T-helper 17 cell (primary cell): ENCODE results near the gene C2orf81. TPM values are rescaled to one million over a fixed set of nuclear protein-coding genes. Genes with fewer than 3 reads are reported as not detected.

ENCODE experiments used
- ATAC-seq: fragments of 150-1000 bp; cut with Tn5 transposase; 2 replicates; pipeline ENCODE4 v1.10.0; 2021; ENCODE audit warnings: mild to moderate bottlenecking, moderate library complexity
- DNase-seq, 3 donors: peaks; one replicate each; pipeline versions ENCODE4 v3.0.0 to v3.0.0-alpha.2; 2020 to 2021
- H3K9me3 ChIP-seq: one replicate; pipeline ENCODE4 v1.7.0; 2013; ENCODE audit warnings: low read length, mild to moderate bottlenecking; ENCODE audit not compliant: control insufficient read depth, poor library complexity, severe bottlenecking
- H3K27ac Mint-ChIP-seq: one replicate; pipeline ENCODE4 v1.8.0; 2022; ENCODE audit warnings: mild to moderate bottlenecking, moderate library complexity, mixed read lengths
- H3K27me3 Mint-ChIP-seq: one replicate; pipeline ENCODE4 v1.8.0; 2022; ENCODE audit warnings: mixed read lengths
- H3K36me3 Mint-ChIP-seq: one replicate; pipeline ENCODE4 v1.8.0; 2022; ENCODE audit warnings: low read depth, mixed read lengths
- H3K4me1 Mint-ChIP-seq: one replicate; pipeline ENCODE4 v1.8.0; 2022; ENCODE audit warnings: mild to moderate bottlenecking, mixed read lengths
- H3K4me3 Mint-ChIP-seq: one replicate; pipeline ENCODE4 v1.8.0; 2022; ENCODE audit warnings: mild to moderate bottlenecking, moderate library complexity, mixed read lengths
- total RNA-seq, 4 donors: library from RNA in 2 of 4; stranded (reverse) in 2 of 4; gene quantifications; one replicate each; pipeline ENCODE4 v1.2.3 and lab custom pipeline; 2022 to 2026

The C2orf81 gene
- total RNA-seq, 2 donors from 2014 or later: 2.9 to 3.3 TPM

DNA sequence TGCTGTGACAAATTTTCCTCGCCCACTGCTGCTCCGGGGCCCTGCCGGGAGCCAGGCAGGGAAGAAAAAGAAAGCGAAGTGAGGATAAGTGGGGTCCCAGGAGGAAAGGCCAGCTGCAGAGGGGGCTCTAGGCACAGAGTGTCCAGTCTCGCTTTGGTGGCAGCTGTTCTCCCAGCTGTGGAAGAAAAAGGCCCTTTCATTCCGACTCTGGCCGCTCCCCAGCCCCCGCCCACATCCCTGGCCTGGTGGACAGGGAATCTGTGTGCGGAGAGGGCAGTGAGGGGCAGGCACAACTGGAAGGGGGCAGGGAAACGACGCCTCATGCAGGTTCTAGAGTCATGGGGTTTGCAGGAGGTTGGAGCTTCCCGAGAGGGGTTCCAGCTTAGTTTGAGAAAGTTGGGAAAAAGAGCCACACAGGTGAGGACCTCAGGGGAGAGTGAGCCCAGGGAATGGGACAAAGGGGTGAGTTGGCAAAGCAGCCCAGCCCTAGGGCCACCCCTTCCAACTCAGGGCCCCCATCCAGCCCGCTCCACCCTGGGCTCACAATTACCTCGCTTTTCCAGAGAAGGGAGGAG is 18.5 kb upstream of the C2orf81 start:
- no peaks in the 10 kb centered on the region for H3K9me3 ChIP-seq
- Mint-ChIP-seq H3K27ac (no peak overlapping the region), H3K4me1 (peaks cover 9% of the 10 kb centered on the region), H3K36me3 (peaks cover 9% of the 10 kb centered on the region), H3K4me3 (no peak overlapping the region), H3K27me3 (peaks cover 52% of the 10 kb centered on the region)
- no peak for DNase-seq
- no peak for ATAC-seq

DNA sequence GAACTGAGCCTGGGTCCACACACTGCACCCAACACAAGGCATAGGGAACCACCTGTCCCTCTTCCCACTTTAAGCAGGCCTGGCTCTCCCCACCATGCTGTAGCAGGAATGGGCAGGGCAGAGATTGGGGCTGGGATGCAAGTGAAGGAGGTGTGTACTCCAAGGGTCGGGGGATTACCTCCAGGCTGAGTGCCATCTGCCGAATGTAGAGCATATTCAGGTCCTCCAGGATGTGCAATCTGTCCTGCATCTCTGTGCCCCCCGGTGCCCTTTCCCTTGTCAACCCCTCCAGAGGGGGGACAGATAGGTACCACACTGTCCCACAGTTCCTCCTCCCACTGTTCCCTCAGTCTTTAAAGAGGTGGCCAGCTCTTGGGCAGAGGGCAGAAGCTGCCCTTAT is 18.0 kb upstream of the C2orf81 start:
- Mint-ChIP-seq H3K27ac (no peak overlapping the region), H3K36me3 (peaks cover 9% of the 10 kb centered on the region), H3K4me3 (no peak overlapping the region), H3K4me1 (peaks cover 9% of the 10 kb centered on the region), H3K27me3 (peaks cover 46% of the 10 kb centered on the region)
- no peak for DNase-seq
- no peaks in the 10 kb centered on the region for H3K9me3 ChIP-seq
- ATAC-seq: no peak

DNA sequence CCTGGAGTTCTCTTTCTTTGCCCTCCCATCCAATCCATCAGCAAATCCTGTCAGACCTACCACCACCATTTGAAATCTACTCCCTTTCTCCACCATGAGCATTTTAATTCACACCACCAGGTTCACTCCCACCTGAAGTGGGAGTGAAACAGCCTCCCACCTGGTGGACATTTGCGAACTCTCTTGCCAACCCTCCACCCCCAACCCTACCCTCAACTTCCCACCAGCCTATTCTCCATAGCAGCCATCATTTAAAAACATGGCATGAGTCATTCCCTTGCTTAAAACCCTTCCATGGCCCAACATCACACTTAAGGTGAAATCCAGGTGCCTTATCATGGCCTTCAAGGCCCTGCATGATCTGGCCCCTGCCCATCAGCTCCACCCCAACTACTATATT is 16.8 kb upstream of the C2orf81 start:
- Mint-ChIP-seq H3K4me1 (peaks cover 9% of the 10 kb centered on the region), H3K4me3 (no peak overlapping the region), H3K27me3 (peaks cover 40% of the 10 kb centered on the region), H3K36me3 (peaks cover 9% of the 10 kb centered on the region), H3K27ac (no peak overlapping the region)
- no peaks in the 10 kb centered on the region for H3K9me3 ChIP-seq
- DNase-seq (no peak), ATAC-seq (no peak)

DNA sequence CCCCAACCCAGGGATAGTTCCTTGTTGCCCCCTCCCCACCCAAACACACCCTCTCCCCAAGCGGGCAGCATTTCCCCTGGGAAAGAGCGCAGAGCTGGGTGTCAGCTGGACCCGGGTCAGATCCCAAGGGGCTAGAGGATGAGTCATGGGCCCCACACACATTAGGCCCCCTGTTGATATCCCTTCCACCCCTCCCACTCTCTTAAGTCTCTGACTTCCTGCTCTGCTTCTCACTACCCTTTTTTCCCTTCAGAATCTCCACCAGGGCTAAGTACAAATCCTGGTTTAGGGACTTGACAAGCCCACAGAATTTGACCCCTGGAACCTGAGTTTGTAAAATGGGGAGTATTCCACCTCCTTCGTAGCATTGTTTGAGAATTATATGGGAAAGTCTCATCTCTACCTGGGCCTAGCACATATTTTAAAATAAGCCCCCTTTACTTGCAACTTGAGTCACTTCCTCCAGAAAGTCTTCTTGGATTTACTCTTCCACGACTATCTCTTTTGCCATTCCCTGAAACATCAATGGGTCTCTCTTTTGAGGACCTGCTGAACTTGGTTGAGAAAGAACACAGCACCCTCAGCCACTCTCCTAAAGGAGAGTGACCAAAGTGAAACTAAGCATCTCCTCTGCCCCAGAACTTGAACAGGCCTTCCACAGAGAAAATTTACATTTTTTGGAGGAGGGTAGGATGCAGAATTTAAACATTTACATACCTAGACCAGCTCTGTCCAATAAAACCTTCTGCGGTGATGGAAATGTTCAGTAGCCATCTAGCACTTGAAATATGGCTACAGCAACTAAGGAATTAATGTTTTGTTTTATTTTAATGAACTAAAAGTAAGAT is 15.7 kb upstream of the C2orf81 start:
- Mint-ChIP-seq H3K36me3 (peaks cover 9% of the 10 kb centered on the region), H3K27me3 (peaks cover 35% of the 10 kb centered on the region), H3K27ac (no peak overlapping the region), H3K4me3 (no peak overlapping the region), H3K4me1 (peaks cover 6% of the 10 kb centered on the region)
- DNase-seq: no peak
- ATAC-seq: no peak
- no peaks in the 10 kb centered on the region for H3K9me3 ChIP-seq

DNA sequence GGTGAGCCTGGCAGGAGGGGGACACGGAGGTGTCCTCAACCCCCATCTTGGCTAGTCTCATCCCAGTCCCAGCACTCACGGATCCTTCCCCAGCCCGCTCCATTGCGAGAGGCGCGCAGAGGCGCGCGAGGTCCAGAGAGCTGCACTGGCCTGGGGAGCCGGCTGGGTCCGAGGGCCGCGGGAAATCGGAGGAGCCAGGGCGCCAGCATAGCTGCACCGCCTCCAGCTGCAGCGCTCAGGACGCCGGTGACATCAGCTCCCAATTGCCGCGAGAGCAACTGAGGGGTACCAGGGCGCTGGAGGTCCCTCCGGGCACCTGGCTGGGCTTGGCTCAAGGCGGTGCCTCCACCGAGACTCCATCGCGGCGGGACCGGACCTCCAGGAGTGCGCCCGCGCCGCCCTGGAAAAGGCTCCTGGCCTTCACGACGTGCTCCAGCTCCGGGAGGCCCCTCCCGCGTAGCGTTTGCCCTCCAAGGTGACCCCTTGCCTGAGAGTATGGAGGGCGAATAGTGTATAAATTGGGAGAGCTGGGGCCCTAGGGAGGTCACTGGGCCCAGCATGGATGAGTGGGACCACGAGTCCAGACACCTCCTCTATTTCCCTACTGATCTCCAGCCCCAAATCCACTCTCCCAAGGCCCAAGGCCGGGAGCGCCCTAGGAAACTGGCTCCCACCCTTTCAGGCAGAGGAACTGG is 14.8 kb upstream of the C2orf81 start:
- H3K27me3 Mint-ChIP-seq: peaks cover 34% of the 10 kb centered on the region
- H3K36me3 Mint-ChIP-seq: peaks cover 9% of the 10 kb centered on the region
- H3K4me1 Mint-ChIP-seq: peaks cover 6% of the 10 kb centered on the region
- no peak overlapping the region for H3K4me3 Mint-ChIP-seq
- ATAC-seq (no peak), DNase-seq (no peak)
- no peak overlapping the region for H3K27ac Mint-ChIP-seq
- no peaks in the 10 kb centered on the region for H3K9me3 ChIP-seq

DNA sequence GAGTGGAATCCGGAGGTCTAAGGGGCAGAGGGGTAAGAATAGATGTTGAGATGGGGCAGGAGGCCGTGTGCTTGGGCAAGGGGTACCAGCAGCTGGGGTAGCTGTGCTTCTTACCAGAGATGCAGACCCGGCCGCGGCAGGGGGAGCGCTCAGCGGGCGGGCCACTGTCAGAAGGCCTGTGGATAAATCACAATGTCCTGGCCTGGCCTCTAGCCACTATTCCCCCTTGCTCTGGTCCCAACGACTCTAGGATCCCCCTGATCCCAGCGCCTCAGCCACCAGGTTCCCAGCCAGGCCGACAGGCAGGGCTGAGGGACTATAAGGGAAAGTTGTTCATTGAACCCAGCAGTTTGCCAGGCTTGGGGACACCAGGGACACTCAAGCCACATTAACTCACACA is 9.1 kb upstream of the C2orf81 start:
- no peaks in the 10 kb centered on the region for H3K9me3 ChIP-seq
- no peaks in the 10 kb centered on the region for H3K27me3 Mint-ChIP-seq
- H3K27ac Mint-ChIP-seq: no peak overlapping the region
- H3K36me3 Mint-ChIP-seq: no peaks in the 10 kb centered on the region
- ATAC-seq (no peak), DNase-seq (no peak)
- no peaks in the 10 kb centered on the region for H3K4me1 Mint-ChIP-seq
- no peak overlapping the region for H3K4me3 Mint-ChIP-seq

DNA sequence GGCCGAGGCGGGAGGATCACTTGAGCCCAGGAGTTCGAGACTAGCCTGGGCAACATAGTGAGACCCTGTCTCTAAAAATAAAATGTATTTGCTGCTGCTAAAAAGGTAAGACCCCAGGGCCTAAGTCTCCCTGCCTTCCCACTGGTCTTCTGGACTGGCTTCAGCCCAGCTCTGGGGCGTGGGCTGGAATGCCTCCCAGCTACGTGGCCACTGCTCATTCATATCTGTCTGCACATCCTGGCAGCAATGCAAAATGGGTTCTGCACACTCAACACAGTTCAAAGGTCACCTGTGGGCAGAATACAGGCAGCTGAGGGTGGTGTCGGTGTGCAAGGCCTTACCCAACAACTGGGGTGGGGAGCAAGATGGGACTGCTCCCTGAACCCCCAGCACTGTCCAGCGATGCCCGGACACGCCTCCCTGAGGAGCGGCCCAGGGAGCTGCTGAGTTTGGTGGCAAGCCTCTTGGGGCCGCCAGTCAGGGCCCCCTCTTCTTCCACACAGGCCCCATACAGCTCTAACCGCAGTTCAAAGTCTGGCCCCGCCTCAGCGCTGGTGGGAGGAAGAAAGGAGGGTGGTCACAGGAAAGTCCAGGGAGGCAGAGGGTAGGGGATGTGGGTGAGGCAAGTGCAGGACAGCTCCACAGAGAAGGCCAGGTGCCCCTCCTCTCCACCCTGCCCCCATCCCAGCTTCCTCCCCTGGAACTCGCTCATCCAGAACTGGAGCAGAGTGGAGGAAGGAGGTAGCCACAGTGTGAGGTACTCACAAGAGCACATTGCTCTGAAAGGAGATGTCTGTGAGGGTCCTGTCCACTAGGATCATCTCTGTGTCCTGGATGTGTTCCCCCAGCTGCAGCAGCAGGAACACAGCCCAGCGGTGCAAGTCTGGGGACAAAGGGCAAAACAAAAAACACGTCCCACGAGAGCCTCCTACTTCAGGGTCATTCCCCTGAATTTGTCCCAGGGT is 8.3 kb upstream of the C2orf81 start:
- no peaks in the 10 kb centered on the region for H3K36me3 Mint-ChIP-seq
- no peak for ATAC-seq
- no peak overlapping the region for H3K4me3 Mint-ChIP-seq
- H3K9me3 ChIP-seq: no peaks in the 10 kb centered on the region
- no peaks in the 10 kb centered on the region for H3K27me3 Mint-ChIP-seq
- no peak overlapping the region for H3K27ac Mint-ChIP-seq
- no peaks in the 10 kb centered on the region for H3K4me1 Mint-ChIP-seq
- no peak for DNase-seq

DNA sequence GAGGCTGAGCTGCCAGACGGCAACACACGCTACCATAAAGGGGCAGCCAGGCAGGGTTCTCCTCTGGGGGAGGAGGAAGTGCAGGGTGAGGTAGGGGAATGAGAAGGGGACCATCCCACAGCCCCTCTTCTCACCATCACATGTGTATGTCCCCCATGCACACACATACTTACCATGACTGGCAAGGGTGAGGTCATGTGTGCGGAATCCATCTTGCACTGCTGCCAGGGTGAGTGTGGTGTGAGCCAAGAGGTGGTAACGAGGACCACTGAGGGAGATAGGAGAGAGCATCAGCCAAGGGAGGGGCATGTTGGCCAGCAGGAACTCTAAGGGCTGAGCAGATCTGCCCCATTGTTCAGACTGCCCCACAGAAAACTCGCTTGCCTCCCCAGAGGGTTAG is 7.3 kb upstream of the C2orf81 start:
- Mint-ChIP-seq H3K27me3 (no peaks in the 10 kb centered on the region), H3K4me3 (no peak overlapping the region), H3K4me1 (peaks cover under 1% of the 10 kb centered on the region), H3K27ac (no peak overlapping the region), H3K36me3 (no peaks in the 10 kb centered on the region)
- DNase-seq (no peak), ATAC-seq (no peak)
- H3K9me3 ChIP-seq: no peaks in the 10 kb centered on the region

DNA sequence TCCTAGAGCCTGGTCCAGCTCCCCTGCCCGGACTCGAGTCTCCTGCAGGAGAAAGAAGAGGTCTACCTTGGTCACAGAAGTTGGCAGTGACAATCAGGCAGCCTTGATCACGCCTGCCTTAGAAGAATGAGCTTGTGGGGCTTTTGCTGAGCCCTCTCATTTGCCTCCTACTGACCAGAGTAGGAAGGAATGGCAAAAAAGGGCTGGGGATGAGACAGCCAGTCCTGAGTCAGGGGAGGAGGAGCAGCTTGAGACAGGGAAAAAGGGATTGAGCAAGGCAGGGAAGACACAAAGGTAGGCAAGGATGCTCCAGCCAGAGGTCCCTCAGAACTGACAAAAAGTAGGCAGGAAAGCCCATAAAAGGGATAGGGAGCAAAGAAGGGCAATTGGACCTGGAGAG is 6.1 kb upstream of the C2orf81 start:
- Mint-ChIP-seq H3K36me3 (peaks cover 3% of the 10 kb centered on the region), H3K4me3 (no peak overlapping the region), H3K27ac (peak overlapping the region; percentile 90), H3K4me1 (peaks cover 10% of the 10 kb centered on the region), H3K27me3 (no peaks in the 10 kb centered on the region)
- ATAC-seq: no peak
- DNase-seq: no peak
- no peaks in the 10 kb centered on the region for H3K9me3 ChIP-seq

DNA sequence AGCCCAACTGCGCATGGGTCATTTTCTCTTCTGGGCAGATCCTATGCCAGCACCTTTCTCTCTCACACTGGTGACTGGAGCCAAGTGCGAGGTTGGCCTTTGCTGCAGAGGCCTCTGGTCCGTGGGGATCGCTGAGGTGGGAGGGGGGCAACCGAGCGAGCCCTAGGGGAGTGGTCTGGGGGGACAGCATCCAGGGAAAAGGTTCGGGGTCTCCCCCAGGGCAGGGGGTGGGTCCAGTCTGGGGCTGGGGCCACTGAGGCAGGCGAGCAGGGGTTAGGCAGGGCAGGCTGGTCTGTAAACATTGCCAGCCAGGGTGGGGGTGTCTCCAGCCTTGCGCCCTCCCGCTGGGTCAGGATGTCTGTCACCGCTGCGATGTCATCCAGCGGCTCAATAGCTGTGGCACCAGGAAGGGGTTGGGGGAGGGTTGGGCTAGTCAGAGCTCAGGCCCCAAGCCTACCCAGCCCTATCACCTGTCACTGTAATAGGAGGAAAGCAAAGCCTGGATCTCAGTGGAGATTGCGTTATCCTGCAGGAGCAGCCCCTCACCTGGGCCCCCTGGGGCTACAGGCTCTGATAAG is 4.9 kb upstream of the C2orf81 start:
- Mint-ChIP-seq H3K4me1 (peaks cover 21% of the 10 kb centered on the region), H3K27me3 (no peaks in the 10 kb centered on the region), H3K4me3 (no peak overlapping the region), H3K27ac (no peak overlapping the region), H3K36me3 (peaks cover 3% of the 10 kb centered on the region)
- H3K9me3 ChIP-seq: no peaks in the 10 kb centered on the region
- no peak for ATAC-seq
- DNase-seq: no peak

DNA sequence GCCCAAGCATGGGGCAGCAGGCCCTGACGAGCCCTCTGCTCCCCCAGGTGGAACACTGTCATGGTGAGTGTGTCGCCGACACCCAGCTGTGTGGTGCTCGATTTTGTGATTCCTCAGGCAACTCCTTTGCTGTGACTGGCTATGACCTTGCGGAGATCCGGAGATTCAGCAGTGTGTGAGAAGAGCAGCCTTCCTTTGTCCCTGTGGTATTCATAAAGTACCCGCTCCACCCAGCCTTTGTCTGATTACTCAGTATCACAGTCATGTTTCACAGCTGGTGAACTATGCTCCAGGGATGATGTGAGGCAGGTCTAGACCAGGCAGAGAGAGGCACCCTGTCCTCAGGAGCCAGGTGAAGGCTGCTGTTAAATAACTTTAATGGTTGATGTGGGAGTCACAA is 4.1 kb upstream of the C2orf81 start:
- no peak overlapping the region for H3K4me3 Mint-ChIP-seq
- no peaks in the 10 kb centered on the region for H3K27me3 Mint-ChIP-seq
- DNase-seq (no peak), ATAC-seq (no peak)
- no peak overlapping the region for H3K27ac Mint-ChIP-seq
- peaks cover 26% of the 10 kb centered on the region for H3K4me1 Mint-ChIP-seq
- peaks cover 3% of the 10 kb centered on the region for H3K36me3 Mint-ChIP-seq
- no peaks in the 10 kb centered on the region for H3K9me3 ChIP-seq

DNA sequence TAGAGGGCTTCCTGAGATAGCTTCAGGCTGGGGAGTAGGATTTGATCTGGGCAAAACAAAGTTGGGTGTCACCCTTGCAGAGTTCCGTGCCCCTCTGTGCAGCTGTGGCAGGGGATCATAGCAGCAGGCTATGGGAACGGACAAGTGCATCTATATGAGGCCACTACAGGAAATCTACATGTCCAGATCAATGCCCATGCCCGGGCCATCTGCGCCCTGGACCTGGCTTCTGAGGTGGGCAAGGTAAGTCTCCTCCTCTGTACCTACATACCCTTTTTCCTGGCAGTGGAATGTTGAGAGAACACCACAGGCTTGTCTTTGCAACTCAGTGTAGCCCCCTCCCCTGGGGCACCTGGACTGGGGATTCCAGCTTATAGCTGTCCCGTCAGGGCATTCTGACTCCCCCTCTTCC is 3.6 kb upstream of the C2orf81 start:
- Mint-ChIP-seq H3K4me1 (peaks cover 30% of the 10 kb centered on the region), H3K27ac (no peak overlapping the region), H3K36me3 (peaks cover 3% of the 10 kb centered on the region), H3K27me3 (no peaks in the 10 kb centered on the region), H3K4me3 (no peak overlapping the region)
- no peaks in the 10 kb centered on the region for H3K9me3 ChIP-seq
- ATAC-seq: no peak
- DNase-seq: no peak
